ENCODE measurements around the gene DELE1. TPM values are rescaled to one million over a fixed set of nuclear protein-coding genes. Genes with fewer than 3 reads are reported as not detected.
A peak's percentile ranks its signal among the peaks of the same experiment; 100 is the strongest.
"Not testable (repeated sequence)": the region's sequence is repeated elsewhere in the genome, so short reads cannot be mapped to it uniquely, and the experiment has no call there.

DELE1 gene
- total RNA-seq, 1 donor from 2014 or later: 68.4 TPM

GRCh38 chr5:141879941-141880738, 43.5 kb upstream of the DELE1 start:
- Mint-ChIP-seq H3K27me3 (ENCODE audit: insufficient read depth) (peaks cover 80% of the 10 kb centered on the region), H3K4me3 (no peak overlapping the region), H3K27ac (peak overlapping the region; percentile 13), H3K9me3 (no peaks in the 10 kb centered on the region), H3K4me1 (ENCODE audit: low read depth) (peaks cover 25% of the 10 kb centered on the region), H3K36me3 (ENCODE audit: low read depth) (no peaks in the 10 kb centered on the region)
- intact Hi-C loops (cut with micrococcal nuclease): loop anchor here (1.0 to 5.0 kb wide), 9 partner anchors 31 to 463 kb away; partner anchors contain the start of gene PCDHGB7
- DNase-seq (ENCODE audit: low spot score): no peak

GRCh38 chr5:141880961-141881801, 42.5 kb upstream of the DELE1 start:
- no peak for DNase-seq (ENCODE audit: low spot score)
- Mint-ChIP-seq H3K27ac (no peak overlapping the region), H3K4me3 (no peak overlapping the region), H3K27me3 (ENCODE audit: insufficient read depth) (peaks cover 82% of the 10 kb centered on the region), H3K4me1 (ENCODE audit: low read depth) (peaks cover 25% of the 10 kb centered on the region), H3K36me3 (ENCODE audit: low read depth) (no peaks in the 10 kb centered on the region), H3K9me3 (no peaks in the 10 kb centered on the region)
- intact Hi-C loops (cut with micrococcal nuclease): no loop called here

GRCh38 chr5:141881886-141882285, 41.8 kb upstream of the DELE1 start:
- no peak for DNase-seq (ENCODE audit: low spot score)
- H3K4me3 Mint-ChIP-seq: no peak overlapping the region
- no peaks in the 10 kb centered on the region for H3K9me3 Mint-ChIP-seq
- no peak overlapping the region for H3K27ac Mint-ChIP-seq
- intact Hi-C loops (cut with micrococcal nuclease): no loop called here
- peaks cover 24% of the 10 kb centered on the region for H3K4me1 Mint-ChIP-seq (ENCODE audit: low read depth)
- peaks cover 78% of the 10 kb centered on the region for H3K27me3 Mint-ChIP-seq (ENCODE audit: insufficient read depth)
- no peaks in the 10 kb centered on the region for H3K36me3 Mint-ChIP-seq (ENCODE audit: low read depth)

GRCh38 chr5:141882594-141883183, 41.0 kb upstream of the DELE1 start:
- Mint-ChIP-seq H3K4me1 (ENCODE audit: low read depth) (peaks cover 16% of the 10 kb centered on the region), H3K36me3 (ENCODE audit: low read depth) (no peaks in the 10 kb centered on the region), H3K27ac (no peak overlapping the region), H3K27me3 (ENCODE audit: insufficient read depth) (peaks cover 70% of the 10 kb centered on the region), H3K9me3 (no peaks in the 10 kb centered on the region), H3K4me3 (no peak overlapping the region)
- intact Hi-C loops (cut with micrococcal nuclease): no loop called here
- no peak for DNase-seq (ENCODE audit: low spot score)

- Mint-ChIP-seq H3K4me1 (ENCODE audit: low read depth) (peaks cover 15% of the 10 kb centered on the region), H3K36me3 (ENCODE audit: low read depth) (no peaks in the 10 kb centered on the region), H3K27ac (no peak overlapping the region), H3K27me3 (ENCODE audit: insufficient read depth) (peaks cover 68% of the 10 kb centered on the region), H3K4me3 (no peak overlapping the region), H3K9me3 (no peaks in the 10 kb centered on the region)
- no peak for DNase-seq (ENCODE audit: low spot score)
- intact Hi-C loops (cut with micrococcal nuclease): no loop called here
Observed at GRCh38 chr5:141883184-141883891, 40.3 kb upstream of the DELE1 start.

GRCh38 chr5:141883892-141884318, 39.8 kb upstream of the DELE1 start:
- H3K9me3 Mint-ChIP-seq: no peaks in the 10 kb centered on the region
- DNase-seq (ENCODE audit: low spot score): no peak
- H3K4me3 Mint-ChIP-seq: no peak overlapping the region
- no peaks in the 10 kb centered on the region for H3K36me3 Mint-ChIP-seq (ENCODE audit: low read depth)
- H3K27me3 Mint-ChIP-seq (ENCODE audit: insufficient read depth): peaks cover 64% of the 10 kb centered on the region
- intact Hi-C loops (cut with micrococcal nuclease): no loop called here
- peaks cover 10% of the 10 kb centered on the region for H3K4me1 Mint-ChIP-seq (ENCODE audit: low read depth)
- no peak overlapping the region for H3K27ac Mint-ChIP-seq

- intact Hi-C loops (cut with micrococcal nuclease): loop anchor here (1.0 kb wide), 1 partner anchor 71 kb away; no protein-coding TSS in a partner anchor
- Mint-ChIP-seq H3K9me3 (no peaks in the 10 kb centered on the region), H3K4me3 (no peak overlapping the region), H3K4me1 (ENCODE audit: low read depth) (no peaks in the 10 kb centered on the region), H3K27me3 (ENCODE audit: insufficient read depth) (peaks cover 40% of the 10 kb centered on the region), H3K27ac (no peak overlapping the region), H3K36me3 (ENCODE audit: low read depth) (no peaks in the 10 kb centered on the region)
- no peak for DNase-seq (ENCODE audit: low spot score)
Observed at GRCh38 chr5:141889282-141889871, 34.3 kb upstream of the DELE1 start.

GRCh38 chr5:141890429-141890828, 33.2 kb upstream of the DELE1 start:
- H3K4me1 Mint-ChIP-seq (ENCODE audit: low read depth); H3K4me3 Mint-ChIP-seq; H3K9me3 Mint-ChIP-seq; H3K27ac Mint-ChIP-seq; H3K36me3 Mint-ChIP-seq (ENCODE audit: low read depth); DNase-seq (ENCODE audit: low spot score); intact Hi-C loops (cut with micrococcal nuclease): not testable (repeated sequence)
- peaks cover 36% of the 10 kb centered on the region for H3K27me3 Mint-ChIP-seq (ENCODE audit: insufficient read depth)

GRCh38 chr5:141897425-141897824, 26.2 kb upstream of the DELE1 start:
- intact Hi-C loops (cut with micrococcal nuclease): no loop called here
- no peaks in the 10 kb centered on the region for H3K36me3 Mint-ChIP-seq (ENCODE audit: low read depth)
- no peak overlapping the region for H3K27ac Mint-ChIP-seq
- H3K4me3 Mint-ChIP-seq: no peak overlapping the region
- peaks cover 18% of the 10 kb centered on the region for H3K27me3 Mint-ChIP-seq (ENCODE audit: insufficient read depth)
- DNase-seq (ENCODE audit: low spot score): no peak
- H3K4me1 Mint-ChIP-seq (ENCODE audit: low read depth): no peaks in the 10 kb centered on the region
- H3K9me3 Mint-ChIP-seq: no peaks in the 10 kb centered on the region

- Mint-ChIP-seq H3K9me3 (no peaks in the 10 kb centered on the region), H3K27ac (no peak overlapping the region), H3K27me3 (ENCODE audit: insufficient read depth) (peaks cover 18% of the 10 kb centered on the region), H3K4me3 (no peak overlapping the region), H3K4me1 (ENCODE audit: low read depth) (no peaks in the 10 kb centered on the region), H3K36me3 (ENCODE audit: low read depth) (no peaks in the 10 kb centered on the region)
- intact Hi-C loops (cut with micrococcal nuclease): no loop called here
- DNase-seq (ENCODE audit: low spot score): no peak
Observed at GRCh38 chr5:141898448-141899049, 25.1 kb upstream of the DELE1 start.

- no peaks in the 10 kb centered on the region for H3K4me1 Mint-ChIP-seq (ENCODE audit: low read depth)
- intact Hi-C loops (cut with micrococcal nuclease): no loop called here
- peaks cover 12% of the 10 kb centered on the region for H3K27me3 Mint-ChIP-seq (ENCODE audit: insufficient read depth)
- no peaks in the 10 kb centered on the region for H3K9me3 Mint-ChIP-seq
- H3K4me3 Mint-ChIP-seq: no peak overlapping the region
- no peak for DNase-seq (ENCODE audit: low spot score)
- no peak overlapping the region for H3K27ac Mint-ChIP-seq
- H3K36me3 Mint-ChIP-seq (ENCODE audit: low read depth): no peaks in the 10 kb centered on the region
Observed at GRCh38 chr5:141902015-141902814, 21.5 kb upstream of the DELE1 start.
